Stimulated activated CD8-positive, alpha-beta memory T cell treated with anti-CD3 and anti-CD28 coated beads, Interleukin-4, amount 100 ng/mL, for 48 hours (primary cell): ENCODE measurements around the gene PTPRZ1.

Experiments
- DNase-seq: peaks from one replicate; pipeline ENCODE4 v3.0.0-alpha.2; 2020

PTPRZ1 gene

DNA sequence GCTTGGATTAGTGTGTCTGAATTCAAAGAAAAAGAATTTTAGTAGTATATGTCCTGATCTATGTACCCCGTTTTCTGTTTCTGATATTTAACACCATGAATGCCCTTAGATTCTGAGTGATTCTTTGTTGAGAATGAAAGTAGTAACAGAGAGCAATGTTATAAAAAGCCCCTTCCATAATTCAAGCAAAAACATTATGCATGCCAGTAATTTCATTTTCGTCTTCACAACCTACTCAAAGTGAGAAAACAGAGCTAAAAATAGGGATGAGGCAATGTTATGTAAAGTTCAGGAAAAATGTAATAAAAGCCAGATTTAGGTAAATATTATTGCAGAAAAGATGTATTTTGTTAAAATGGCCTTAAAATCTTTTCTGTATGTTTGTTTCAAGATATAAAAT lies 28.1 kb downstream of the PTPRZ1 start:
- no peak for DNase-seq

DNA sequence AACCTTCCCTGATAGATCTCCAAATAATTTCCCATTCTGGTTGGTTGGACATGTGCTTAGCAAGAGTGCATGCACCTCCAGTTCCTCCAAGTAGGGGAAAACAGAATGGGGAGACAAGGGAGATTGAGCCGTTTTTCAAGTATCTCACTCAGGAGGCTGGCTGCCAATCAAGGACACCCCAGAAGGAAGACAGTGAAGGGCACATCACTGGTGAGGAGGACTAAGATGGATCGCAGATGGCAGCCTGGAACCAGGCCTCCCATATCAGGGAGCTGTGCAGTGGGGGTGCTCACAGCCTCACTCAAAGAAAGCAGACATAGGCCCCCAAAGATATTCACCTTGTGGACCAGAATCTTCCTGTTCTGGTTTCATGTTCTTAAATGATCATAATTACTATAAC lies 31.2 kb downstream of the PTPRZ1 start:
- DNase-seq: no peak

DNA sequence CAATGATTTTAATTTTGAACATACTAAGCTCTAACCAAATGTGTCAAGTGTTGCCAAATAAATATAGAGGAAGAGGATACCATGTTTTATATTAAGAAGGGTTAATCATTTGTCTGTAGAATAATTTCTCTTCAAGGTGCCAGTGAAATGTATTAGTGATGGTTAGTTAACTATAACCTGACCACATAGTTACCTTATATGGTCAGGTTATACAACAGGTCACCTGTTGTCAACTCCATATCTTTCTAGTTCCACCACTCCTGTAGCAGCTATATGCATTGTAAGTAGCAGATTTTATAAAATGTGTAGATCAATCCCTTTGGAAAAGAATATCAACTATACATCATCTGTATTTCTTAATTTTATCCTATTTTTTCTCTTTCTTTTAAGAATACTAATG lies 35.1 kb downstream of the PTPRZ1 start:
- DNase-seq: no peak

DNA sequence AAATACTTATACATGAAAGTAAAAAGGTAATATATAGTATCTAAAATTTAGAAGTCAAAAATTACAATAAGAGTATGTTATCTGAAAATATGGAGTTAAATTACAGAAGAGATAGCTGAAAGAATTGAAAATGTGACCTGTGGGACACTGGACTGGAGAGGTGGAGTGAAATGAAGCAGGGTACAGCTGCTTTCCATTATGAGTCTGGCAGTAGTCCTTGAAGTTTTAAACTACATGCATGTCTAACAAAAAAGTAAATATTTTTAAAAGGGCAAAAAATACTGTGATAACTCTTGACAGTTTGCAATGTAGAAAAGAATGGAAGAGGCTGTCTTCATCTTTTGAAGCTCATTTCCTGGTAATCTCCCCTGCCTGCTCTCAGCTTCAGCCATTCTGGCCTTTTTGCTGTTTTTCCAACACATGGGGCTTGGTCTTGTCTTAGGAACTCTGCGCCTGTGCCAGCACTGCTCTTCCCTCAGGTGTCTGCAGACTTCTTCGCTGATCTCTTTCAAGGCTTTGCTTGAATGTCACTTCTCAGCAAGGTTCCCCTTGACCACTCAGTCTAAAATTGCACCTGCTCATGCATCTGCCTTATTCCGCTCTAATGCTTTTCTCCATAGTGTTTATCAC lies 36.9 kb downstream of the PTPRZ1 start:
- DNase-seq: no peak

DNA sequence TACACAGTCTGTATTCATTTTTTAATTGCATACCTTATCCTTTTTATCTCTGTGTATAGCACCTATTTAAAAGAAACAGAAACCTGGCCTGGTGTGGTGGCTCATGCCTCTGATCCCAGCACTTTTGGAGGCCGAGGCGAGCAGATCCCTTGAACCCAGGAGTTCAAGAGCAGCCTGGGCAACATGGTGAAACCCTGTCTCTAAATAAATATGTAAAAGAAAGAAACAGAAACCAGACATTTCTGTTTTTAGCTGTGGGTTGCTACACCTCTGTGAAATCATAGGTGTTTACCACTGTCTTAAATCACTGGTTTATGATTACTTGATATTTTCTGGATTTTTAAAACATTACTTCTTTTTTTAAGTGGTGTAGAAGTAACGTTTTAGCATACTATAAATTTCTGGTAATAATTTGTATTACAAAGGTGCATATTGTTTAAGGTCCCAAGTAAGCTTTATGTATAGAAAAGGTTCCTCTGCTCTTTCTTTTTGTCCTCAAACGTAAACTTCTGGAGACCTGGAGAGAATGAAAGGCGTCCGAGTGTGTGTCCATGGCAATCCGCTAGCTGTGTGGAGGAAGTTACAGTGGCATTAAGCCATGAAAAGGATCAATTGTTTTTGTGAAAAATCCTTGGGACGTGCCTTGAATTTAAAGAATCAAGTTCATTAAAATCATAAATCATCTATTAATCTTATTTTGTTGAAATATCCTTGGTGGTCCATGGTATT lies 41.1 kb downstream of the PTPRZ1 start:
- DNase-seq: no peak

DNA sequence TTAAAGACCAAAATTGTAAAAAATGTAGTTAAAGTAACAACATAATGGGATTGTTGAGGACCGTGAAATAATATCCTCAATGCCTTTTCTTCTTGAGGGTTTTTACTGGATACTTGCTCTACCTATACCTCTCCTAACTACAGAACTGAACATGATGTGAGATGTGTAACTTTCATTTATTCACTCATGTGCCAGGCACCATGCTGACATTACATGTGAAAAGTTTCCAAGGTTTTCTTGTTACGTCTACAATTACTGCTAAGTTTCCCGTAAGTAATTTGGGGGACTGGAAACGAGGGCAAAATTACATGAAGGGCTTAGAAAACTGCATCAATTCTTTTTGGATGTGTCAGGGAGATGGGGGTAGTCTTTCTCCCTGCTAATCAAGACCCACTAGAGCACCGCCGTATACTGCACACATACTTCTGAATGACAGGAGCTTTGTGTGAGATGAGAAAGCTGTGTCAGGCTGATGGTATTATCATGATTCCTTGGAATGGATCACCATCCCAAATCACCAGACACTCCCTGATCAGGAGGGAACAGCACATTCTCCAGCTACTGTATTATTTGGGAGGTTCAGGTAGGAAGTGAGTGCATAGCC lies 41.8 kb downstream of the PTPRZ1 start:
- no peak for DNase-seq

DNA sequence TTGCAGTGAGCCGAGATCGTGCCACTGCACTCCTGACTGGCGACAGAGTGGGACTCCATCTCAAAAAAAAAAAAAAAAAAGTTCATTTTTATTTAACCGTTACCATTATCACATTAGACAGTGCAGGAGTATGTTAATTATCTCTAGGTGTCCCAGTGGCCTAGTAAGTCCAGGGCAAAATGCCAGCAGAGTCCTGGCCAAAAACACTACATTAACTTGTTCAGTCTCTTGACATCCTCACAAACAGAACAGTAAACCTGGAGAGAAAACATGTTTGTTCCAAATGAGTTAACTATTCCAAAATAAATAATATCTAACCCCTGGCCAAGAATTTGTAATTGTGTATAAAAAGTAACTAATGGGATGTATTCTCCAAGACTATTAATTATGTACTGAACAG lies 43.2 kb downstream of the PTPRZ1 start:
- no peak for DNase-seq

DNA sequence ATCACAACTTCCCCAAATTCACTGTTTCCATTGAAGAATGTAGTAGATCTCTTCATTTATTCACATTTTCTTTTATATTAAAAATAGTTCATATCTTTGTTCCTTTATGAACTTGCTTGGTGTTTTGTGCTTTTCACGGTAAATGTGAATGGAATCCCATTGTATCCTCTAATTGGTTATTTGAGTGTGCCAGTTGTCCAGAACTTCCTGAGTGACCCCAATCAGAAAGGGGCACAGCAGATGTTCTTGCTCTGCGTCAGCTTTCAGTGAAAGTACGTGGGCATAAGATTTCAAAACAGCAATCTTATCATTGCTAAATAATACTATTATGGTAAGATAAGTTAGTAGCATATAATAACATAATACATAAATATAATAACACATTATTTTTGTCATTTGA lies 47.0 kb downstream of the PTPRZ1 start:
- no peak for DNase-seq

DNA sequence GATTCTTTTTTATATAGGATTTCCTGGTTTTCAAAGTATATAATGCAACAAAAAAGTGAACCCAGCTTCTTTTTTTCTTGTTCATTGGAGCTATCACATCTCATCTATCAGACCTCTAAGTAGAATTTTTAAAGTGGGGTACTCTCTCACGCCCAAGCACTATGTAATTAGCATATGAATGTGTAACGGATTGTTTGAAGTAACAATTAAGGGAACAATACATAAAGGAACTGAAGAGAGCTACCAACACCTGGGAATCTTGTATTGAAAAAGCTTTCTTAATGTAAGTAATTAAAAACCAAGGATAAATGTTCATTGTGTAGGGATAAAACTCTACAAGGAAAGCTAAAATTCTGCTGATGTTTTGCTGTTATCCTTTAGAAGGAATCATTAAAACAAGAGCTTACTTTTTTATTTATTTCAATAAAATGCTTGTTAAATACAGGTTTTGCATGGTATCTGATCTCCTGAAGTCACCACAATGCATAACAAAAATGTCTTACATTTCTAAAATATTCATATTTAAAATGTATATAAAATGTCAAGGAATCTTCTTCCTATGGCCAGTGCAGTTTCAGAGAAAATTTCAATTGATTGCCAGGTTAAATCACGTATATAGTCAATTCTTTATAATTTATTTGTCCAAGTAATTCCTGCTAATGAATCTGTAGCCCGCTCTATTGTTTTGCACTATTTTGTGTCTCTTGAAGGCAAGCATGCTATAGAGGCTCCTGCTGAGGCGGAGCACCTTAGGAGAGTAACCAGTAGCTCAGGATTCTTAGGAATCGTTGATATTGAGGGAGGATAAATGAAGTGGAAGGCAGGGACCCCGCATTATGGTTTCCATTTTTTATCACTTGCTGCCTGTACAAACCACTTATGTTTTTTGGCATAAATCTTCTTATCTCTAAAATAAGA lies 51.6 kb downstream of the PTPRZ1 start:
- no peak for DNase-seq

DNA sequence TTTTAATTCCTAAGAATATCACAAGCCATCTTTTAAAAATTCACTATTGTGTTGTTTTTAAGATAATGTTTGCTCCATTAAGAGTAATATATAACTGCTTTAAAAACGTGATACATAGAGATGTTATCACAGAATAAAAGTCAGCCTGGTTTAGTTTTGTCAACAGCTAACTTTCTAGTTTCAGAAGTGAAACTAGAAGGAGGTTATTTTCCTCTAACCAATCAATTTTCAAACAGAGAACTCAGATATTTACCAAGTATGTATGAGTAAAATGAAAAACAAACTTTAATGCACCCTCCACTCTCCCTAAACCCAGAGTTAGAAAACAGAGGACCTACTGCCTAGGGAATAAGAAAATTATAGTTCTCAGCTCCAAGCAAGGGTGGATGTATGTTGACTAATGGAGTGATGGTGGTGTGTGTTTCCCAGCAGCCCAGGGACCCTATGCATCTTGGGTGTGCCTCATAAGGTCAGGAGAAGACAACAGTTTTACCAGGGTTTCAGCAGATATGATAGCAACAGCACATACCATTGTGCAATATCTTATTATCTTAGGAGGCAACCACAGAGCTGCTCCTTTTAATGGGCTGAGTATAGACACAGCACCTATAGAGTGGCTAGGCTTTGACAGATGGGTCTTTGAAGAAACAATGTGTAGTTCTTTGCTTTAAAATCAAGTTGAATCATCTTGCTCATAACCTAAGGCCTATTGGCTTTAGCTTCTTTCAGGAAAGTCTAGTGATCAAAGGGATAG lies 58.4 kb downstream of the PTPRZ1 start:
- no peak for DNase-seq

DNA sequence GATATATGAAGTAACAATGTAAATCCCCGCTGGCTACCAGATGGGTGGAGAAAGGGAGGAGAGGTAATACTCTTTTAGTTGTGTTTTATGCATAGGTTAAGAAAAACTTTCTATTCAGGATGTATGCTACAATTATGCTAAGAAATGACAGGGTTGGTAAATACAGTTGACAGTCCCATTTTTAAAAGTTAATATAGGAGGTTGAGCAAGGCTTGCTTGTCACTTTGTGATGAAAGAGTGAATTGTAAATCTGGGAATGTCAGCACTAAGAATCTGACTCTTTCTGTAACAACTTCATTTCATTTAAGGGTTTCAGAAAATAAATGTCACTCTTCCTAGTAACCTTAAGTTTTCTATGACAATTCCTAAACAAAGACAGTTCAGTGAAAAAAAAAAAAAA lies 59.8 kb downstream of the PTPRZ1 start:
- DNase-seq: no peak

DNA sequence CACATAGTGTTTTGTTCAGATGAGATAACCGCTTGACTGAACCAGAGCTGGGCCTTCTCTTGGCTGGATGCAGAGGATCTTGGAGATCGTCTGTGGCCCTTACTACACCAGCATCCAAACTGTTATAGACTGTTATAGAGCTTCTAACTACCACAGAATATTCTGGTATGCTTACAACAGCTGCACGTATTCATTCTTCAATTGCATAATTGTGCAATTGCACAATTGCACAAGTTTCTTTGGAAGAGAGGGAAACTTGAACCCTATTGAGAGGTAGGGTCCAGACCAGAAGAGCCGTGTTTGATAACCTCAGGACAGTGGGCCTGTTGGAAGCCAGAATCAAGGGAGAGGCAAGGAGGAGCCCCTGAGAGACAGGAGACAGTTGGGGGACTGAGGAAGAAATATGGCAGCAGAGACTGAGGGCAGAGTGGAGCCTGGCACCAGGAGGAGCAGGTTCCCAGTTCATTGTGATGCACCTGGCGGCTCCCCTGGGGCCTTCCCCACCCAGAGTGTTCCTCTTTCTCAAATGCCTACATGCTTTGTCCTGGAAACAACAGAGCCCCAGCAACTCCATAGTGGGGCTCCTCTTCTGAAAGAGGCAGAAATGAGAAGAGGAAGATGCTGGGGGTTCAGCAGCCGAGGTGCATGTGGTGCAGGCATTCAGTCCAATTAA lies 64.1 kb downstream of the PTPRZ1 start:
- DNase-seq: no peak

DNA sequence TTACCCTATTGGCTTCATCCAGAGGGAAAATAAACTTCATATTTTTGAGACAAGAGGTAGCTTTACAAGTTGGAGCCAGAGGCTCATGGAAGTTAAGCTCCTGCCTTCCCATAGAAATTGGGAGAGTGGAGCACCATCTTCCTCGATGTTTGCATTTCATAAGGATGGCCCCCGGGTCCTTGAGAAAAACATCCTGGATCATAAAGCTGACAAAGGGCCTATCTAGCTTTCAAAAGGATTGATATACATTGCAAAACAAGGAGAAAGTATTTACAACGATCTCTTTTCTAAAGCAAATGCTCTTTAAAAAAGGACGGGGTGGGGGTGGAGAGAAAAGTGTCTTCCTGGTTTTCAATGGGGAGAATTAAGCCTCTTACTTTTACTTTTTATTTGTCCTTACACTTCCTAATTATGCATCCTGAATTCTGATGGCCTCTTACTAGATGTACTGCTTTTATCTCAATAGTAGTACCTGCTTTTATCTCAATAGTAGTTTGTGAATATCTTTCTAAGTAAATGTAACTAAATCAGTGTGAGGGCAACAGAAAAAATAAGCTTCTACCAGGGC lies 65.6 kb downstream of the PTPRZ1 start:
- no peak for DNase-seq

DNA sequence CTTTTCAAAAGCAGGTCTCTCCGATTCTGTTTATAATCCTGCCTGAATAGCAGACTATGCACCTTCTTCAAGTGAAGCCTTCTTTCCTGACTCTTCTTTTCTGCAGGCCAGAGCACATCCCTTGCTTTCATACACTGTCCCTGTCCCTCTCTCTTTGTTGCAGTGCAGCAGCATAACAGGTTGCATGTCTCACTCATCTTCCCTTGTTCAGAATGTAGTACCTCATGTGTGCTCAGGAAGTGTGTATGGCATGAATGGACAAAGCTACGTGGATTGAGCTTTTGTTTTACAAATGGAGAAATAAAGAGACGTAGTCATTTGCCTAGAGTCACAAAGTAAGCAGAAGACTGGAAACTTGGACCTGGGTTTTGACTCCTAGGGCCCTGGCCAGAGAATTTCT lies 68.0 kb downstream of the PTPRZ1 start:
- no peak for DNase-seq

DNA sequence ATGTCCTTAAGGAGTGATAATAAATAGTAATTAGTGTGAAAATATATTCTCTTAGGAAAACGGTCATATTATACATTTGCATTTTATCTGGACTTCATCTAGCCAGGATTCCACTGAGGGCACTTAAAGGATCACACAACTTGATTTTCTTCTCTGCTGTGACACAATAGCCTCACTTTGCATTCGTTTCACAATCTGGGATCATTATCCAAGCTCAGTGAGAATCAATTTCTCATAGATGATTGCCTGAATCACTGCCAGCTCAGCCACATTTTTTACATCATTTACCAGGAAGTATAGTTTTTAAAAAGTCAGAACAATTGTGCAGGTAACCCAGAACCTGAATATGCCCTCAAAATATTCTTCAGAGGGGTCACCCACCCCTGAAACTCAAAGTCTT lies 68.9 kb downstream of the PTPRZ1 start:
- no peak for DNase-seq

DNA sequence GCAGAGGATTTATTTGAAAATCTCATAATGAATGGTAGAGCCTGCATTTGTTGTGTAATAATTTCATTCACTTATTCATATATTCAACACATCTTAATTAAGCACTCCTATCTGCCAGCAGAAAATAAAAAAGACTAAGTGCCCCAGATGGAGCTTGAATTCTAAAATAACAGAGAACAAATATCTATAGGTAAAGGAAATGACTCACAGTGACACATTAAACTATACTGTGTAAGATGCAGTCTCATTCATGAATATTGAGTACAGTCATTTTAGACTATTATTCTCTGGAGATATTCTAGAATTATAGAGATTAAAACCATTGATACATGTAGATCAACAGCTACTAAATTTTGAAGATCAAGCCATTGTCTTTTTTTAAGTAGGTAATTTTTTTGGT lies 72.1 kb downstream of the PTPRZ1 start:
- DNase-seq: no peak

DNA sequence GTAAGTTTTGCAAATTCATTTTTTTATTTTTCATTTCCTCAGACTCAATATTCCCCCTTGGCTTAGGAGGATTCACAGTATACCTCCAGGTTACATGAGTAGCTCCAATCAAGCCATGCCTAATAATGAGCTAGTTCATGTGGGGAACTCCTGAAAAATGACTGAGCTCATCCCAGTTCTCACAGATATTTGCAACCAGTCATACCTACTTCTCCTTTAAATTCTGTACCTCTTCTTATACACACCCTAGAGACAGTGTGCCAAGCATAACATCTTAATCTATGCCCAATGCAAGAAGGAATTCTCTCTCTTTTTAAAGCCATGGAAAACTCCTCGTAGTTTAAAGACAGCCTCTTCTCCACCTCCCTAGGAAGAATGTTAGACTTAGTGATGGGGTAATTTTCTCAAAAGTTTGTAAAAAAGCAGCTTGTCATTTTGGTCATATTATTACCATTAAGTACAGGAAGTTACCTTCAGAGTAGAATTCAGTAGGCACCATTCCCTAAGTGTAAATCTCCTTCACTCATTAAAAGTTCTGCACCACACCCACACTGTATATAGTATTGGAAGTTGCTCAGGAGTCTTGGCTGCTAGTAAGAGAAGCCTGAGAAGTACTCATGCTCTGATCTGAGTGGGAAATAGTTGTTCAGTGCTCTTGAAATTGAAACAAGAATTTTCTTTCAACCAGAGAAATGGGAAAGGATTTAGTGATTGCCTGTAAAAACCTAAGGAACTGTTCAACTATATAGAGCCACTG lies 72.7 kb downstream of the PTPRZ1 start:
- no peak for DNase-seq

DNA sequence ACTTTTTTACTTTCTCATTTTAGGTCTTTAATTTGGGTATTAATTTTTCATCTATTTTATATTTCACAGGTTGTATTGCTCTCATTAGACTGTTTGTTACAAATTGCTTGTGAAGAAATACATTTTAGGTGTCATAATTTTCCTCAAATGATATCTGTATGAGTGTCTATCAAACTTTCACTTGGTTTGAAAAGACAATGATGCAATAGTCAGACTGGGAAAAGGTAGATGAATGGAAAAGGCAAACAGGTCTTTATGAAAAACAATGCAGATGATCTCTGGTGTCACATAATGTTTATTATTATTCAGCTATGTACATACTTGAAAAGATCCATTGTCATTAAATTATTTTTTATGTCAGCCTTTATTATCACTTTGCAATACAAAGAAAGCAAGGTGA lies 80.2 kb downstream of the PTPRZ1 start:
- DNase-seq: no peak

DNA sequence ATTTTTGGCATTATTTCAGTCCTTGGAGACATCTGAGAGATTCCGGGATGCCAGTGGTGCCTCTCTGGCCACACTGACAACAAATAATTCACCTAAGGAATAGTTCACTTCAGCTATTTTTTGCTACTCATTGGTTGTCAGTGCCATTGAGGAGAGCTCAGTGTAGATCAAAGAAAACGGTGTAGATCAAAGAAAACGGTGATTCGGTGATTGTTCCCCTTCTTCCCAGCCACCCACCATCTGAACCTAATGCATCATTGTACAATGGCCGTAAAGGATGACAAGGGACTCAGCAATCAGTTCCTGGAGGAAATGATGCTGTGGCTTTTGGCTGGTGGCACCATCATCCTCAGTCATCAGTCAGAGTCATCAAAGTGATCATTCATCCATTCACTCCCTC lies 80.6 kb downstream of the PTPRZ1 start:
- DNase-seq: no peak

DNA sequence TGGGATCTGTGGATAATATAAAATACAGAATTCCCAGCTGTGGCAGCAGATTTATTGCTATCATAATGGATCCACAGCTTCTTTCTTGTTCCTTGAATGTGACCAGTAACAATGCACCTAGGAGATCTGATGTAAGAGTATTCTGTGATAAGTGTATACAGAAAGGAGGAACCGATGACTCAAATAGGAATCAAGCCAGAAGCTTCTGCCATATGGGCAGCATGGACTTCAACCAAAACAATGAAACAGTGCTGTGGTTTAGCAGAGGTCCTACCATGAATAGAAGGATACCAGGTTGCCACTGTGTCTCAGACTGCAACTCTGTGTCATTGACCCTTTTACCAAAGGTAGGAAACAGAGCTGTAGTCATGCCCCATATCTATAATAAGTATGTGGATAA lies 81.8 kb downstream of the PTPRZ1 start:
- no peak for DNase-seq

DNA sequence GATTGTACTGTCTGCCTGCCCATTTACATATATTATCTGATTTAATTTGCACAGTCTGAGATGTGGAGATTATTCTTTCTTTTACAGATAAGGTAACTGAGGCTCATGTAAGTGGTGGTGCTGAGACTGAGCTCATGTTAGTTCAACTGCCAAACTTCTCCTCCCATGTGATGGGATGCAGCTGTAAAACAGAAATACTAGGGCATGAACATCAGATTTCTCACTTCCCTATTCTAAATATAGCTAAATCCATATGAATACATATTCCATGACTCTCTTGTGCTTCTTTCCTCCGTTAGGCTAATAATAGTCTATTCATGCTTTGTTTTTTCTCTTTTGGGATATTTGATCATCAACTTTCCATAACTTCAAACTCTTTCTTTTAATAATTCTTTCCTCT lies 84.7 kb downstream of the PTPRZ1 start:
- DNase-seq: no peak
